ENCODE results near the gene LAG3.

- no peak for TF ChIP-seq CTCF (conservative IDR thresholded peaks at IDR 0.05; ENCODE audit: low read depth, low read length)
- no peak for TF ChIP-seq EZH2 (IDR thresholded peaks at IDR 0.05; ENCODE audit: borderline replicate concordance, low read depth, low read length, poor library complexity, severe bottlenecking)
These were observed 36.7 kb downstream of the LAG3 start for GRCh38 chr12:6809056-6809455.

Data from A673 (cell line).